Measurements from ENCODE around the gene CD96.

Gene CD96

GRCh38 chr3:111566844-111567243, 24.8 kb downstream of the CD96 start:
- no peak for DNase-seq

- DNase-seq, result no peak
Measured at GRCh38 chr3:111568355-111568754, 26.4 kb downstream of the CD96 start.

GRCh38 chr3:111568911-111569310, 26.9 kb downstream of the CD96 start:
- DNase-seq, result no peak

GRCh38 chr3:111570404-111571030, 28.5 kb downstream of the CD96 start:
- no peak for DNase-seq

- DNase-seq, result no peak
Measured at GRCh38 chr3:111571282-111571681, 29.3 kb downstream of the CD96 start.

- no peak for DNase-seq
Measured at GRCh38 chr3:111571907-111572460, 30.0 kb downstream of the CD96 start.

GRCh38 chr3:111577113-111577512, 35.1 kb downstream of the CD96 start:
- DNase-seq, result no peak

- DNase-seq, result no peak
Measured at GRCh38 chr3:111577798-111578685, 36.0 kb downstream of the CD96 start.

GRCh38 chr3:111578867-111579266, 36.9 kb downstream of the CD96 start:
- DNase-seq, result no peak

- no peak for DNase-seq
Measured at GRCh38 chr3:111579495-111579894, 37.5 kb downstream of the CD96 start.

- DNase-seq, result no peak
Measured at GRCh38 chr3:111581403-111582119, 39.6 kb downstream of the CD96 start.

- no peak for DNase-seq
Measured at GRCh38 chr3:111582120-111582474, 40.1 kb downstream of the CD96 start.

GRCh38 chr3:111584744-111585143, 42.7 kb downstream of the CD96 start:
- DNase-seq, result no peak

GRCh38 chr3:111585217-111585616, 43.2 kb downstream of the CD96 start:
- DNase-seq, result no peak

- DNase-seq, result no peak
Measured at GRCh38 chr3:111588527-111588926, 46.5 kb downstream of the CD96 start.

- no peak for DNase-seq
Measured at GRCh38 chr3:111589303-111590142, 47.5 kb downstream of the CD96 start.

- no peak for DNase-seq
Measured at GRCh38 chr3:111590143-111590491, 48.1 kb downstream of the CD96 start.

- DNase-seq, result no peak
Measured at GRCh38 chr3:111591555-111591954, 49.6 kb downstream of the CD96 start.

GRCh38 chr3:111592143-111592542, 50.1 kb downstream of the CD96 start:
- DNase-seq, result no peak

GRCh38 chr3:111592936-111593335, 50.9 kb downstream of the CD96 start:
- no peak for DNase-seq

- no peak for DNase-seq
Measured at GRCh38 chr3:111593666-111594065, 51.7 kb downstream of the CD96 start.

- no peak for DNase-seq
Measured at GRCh38 chr3:111594205-111594604, 52.2 kb downstream of the CD96 start.

- DNase-seq, result no peak
Measured at GRCh38 chr3:111594781-111595180, 52.8 kb downstream of the CD96 start.
